ENCODE results near the gene SAT2.
"Not testable (repeated sequence)": the region's sequence is repeated elsewhere in the genome, so short reads cannot be mapped to it uniquely, and the experiment has no call there.

SAT2 gene

GRCh38 chr17:7633093-7633492 is 5.5 kb upstream of the SAT2 start:
- no peak for DNase-seq (ENCODE audit: low read depth)

- peak; percentile 30 for DNase-seq (ENCODE audit: low read depth)
These were observed 4.9 kb upstream of the SAT2 start for GRCh38 chr17:7632492-7632894.

- no peak for DNase-seq (ENCODE audit: low read depth)
These were observed 4.1 kb upstream of the SAT2 start for GRCh38 chr17:7631398-7632380.

GRCh38 chr17:7629939-7630571 is 2.4 kb upstream of the SAT2 start, which contains the start of gene SHBG:
TSS of gene SHBG (plus strand) at chr17:7630135. CDS start at chr17:7630173, 38 bp downstream.
- DNase-seq (ENCODE audit: low read depth), result no peak

- DNase-seq (ENCODE audit: low read depth), result no peak
These were observed 718 bp downstream of the SAT2 start for GRCh38 chr17:7626956-7627249.

- no peak for DNase-seq (ENCODE audit: low read depth)
These were observed 1.3 kb downstream of the SAT2 start for GRCh38 chr17:7626307-7626706.

GRCh38 chr17:7625749-7626148 is 1.9 kb downstream of the SAT2 start:
- not testable (repeated sequence) for DNase-seq (ENCODE audit: low read depth)

GRCh38 chr17:7623661-7624060 is 4.0 kb downstream of the SAT2 start:
- DNase-seq (ENCODE audit: low read depth), result no peak

GRCh38 chr17:7620835-7621234 is 6.8 kb downstream of the SAT2 start:
- no peak for DNase-seq (ENCODE audit: low read depth)

GRCh38 chr17:7618608-7619007 is 9.0 kb downstream of the SAT2 start:
- DNase-seq (ENCODE audit: low read depth), result no peak

GRCh38 chr17:7615265-7615747 is 12.3 kb downstream of the SAT2 start:
- no peak for DNase-seq (ENCODE audit: low read depth)

GRCh38 chr17:7614425-7615264 is 13.0 kb downstream of the SAT2 start, which contains the start of gene FXR2:
TSS of gene FXR2 (minus strand) at chr17:7614897. CDS start at chr17:7614532, 365 bp downstream.
- DNase-seq (ENCODE audit: low read depth), result peak; percentile 100

- no peak for DNase-seq (ENCODE audit: low read depth)
These were observed 13.7 kb downstream of the SAT2 start for GRCh38 chr17:7613769-7614424.

GRCh38 chr17:7612294-7612640 is 15.4 kb downstream of the SAT2 start:
- no peak for DNase-seq (ENCODE audit: low read depth)

GRCh38 chr17:7611635-7612293 is 15.9 kb downstream of the SAT2 start:
- DNase-seq (ENCODE audit: low read depth), result no peak

GRCh38 chr17:7610641-7611040 is 17.0 kb downstream of the SAT2 start:
- DNase-seq (ENCODE audit: low read depth), result no peak

- DNase-seq (ENCODE audit: low read depth), result no peak
These were observed 21.3 kb downstream of the SAT2 start for GRCh38 chr17:7606280-7606679.

GRCh38 chr17:7597561-7597960 is 30.1 kb downstream of the SAT2 start:
- not testable (repeated sequence) for DNase-seq (ENCODE audit: low read depth)

GRCh38 chr17:7593296-7593695 is 34.3 kb downstream of the SAT2 start:
- no peak for DNase-seq (ENCODE audit: low read depth)

- DNase-seq (ENCODE audit: low read depth), result no peak
These were observed 35.1 kb downstream of the SAT2 start for GRCh38 chr17:7592422-7593021.

- DNase-seq (ENCODE audit: low read depth), result no peak
These were observed 36.0 kb downstream of the SAT2 start for GRCh38 chr17:7591596-7591995.

Measured in fibroblast of the conjunctiva (primary cell).